GM21737 (cell line): ENCODE measurements around the gene SLC2A11.
"Not testable (repeated sequence)": the region's sequence is repeated elsewhere in the genome, so short reads cannot be mapped to it uniquely, and the experiment has no call there.

Experiments used
- ATAC-seq: cut with Tn5 transposase; IDR thresholded peaks from one replicate; pipeline ENCODE4 v1.9.1; 2021; ENCODE audit warnings: mild to moderate bottlenecking, moderate library complexity; ENCODE audit not compliant: unreplicated experiment

SLC2A11 gene

DNA sequence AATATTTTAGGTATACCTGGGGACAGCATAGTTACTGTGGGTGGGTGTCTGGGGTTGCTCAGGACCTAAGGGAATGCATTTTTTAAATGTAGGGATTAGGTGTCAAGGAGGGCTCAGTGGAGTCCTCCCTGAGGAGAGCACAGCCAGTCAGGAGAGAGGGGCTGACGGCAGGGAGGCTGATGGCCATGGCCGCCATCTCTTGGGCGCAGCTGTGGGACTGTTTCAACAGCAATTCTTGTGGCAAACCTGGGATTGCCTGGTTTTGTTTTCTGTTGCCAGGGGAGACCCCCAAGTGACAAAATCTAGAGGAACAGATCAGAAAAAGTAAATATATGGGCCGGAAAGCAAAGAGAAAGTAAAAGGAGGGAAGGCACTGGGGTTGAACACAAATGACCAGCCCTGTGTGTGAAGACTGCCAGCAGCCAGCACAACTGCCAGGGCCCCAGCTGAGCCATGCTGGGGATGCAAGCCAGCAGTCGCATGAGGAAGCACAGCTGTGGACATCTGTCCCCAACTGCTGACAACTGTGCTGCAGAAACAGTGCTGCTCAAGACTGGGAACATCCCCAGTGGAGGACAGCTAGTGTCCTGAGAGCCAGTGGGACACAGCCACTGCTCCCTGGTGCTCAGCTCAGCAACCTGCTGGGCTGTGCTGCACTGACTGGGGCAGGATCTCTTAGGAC lies 47.0 kb downstream of the SLC2A11 start:
- ATAC-seq: no peak

DNA sequence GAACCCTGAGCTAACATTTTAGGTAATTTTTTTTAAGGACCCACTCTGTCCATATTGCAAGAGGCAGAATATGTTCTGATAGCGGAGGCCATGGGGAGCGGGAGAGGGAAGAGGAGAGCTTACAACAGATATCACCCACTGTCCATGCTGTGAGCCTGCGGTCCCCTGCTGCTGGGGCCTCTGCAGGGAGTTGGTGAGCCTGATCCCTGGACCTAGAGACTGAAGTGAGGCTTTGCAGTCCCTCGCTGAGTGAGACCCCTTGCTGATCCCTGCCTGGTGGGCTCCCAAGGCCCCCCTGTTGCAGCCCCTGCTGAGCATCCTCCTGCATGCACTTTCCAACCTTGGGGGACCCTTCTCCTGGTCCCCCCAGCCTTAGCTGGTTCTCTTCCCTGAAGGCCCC lies 49.0 kb downstream of the SLC2A11 start:
- no peak for ATAC-seq

GRCh38 chr22:23907423-23907822 lies 49.7 kb downstream of the SLC2A11 start:
- not testable (repeated sequence) for ATAC-seq

DNA sequence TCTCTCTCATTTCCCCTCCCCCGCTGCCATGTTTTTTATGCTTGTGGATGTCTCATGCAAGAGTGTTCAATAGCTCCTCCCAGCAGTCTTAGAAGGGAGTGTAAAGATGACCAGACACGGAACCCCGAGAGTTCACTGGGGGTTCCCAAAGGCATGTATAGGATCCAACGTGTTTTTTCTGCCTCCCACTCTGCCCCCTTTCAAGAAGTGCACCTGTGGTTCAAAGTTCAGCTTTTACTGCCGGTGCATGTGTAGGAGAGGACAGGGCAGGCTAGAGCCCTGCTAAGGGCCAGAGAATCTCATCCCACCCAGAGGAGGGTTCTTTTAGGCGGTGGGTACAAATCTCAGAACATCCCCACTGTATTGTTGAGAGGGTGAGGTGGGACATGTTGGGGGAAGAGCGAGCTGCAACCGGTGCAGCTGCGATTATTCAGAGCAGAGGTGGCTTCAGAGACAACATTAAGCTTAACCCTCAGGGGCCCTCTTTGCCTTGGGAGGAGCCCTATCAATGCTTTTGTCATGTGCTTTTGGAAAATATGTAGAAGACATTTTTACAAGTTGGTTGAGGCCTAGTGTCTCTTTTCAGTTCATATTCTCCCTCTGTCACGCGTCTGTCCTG lies 51.0 kb downstream of the SLC2A11 start:
- no peak for ATAC-seq

- no peak for ATAC-seq
These were observed 51.7 kb downstream of the SLC2A11 start for GRCh38 chr22:23909296-23909898.

- ATAC-seq: no peak
These were observed 53.0 kb downstream of the SLC2A11 start for GRCh38 chr22:23910496-23911190.

GRCh38 chr22:23911318-23911980 lies 53.8 kb downstream of the SLC2A11 start:
- no peak for ATAC-seq

DNA sequence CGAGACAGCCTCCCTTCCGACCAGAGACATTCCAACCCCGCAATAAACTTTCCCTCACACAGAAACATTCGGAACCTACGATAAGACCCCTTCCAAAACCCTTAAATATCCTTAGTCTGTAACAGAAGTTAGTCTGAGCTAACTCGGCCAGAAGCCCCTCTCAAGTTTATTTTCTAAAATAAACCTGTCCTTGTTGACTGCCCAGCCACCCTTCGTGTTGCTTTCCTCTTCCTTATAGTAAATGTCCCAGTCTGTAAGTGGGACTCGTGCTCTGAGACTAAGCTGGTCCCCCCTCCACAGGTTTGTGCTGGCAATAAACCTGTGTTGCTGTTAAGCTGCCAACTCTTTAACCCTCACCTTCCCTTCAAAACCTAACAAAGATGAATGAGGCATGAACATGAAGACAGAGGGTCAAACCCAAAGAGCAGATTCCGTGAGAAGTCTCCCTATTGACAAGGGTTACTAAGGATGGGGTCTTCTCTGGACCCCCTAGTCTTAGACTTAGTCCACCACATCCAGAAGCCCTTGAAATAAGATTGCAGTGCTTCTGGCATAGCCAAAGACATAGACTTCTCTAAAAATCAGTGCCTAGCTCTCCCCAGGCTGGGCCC lies 54.7 kb downstream of the SLC2A11 start:
- ATAC-seq: no peak

- ATAC-seq: no peak
These were observed 55.6 kb downstream of the SLC2A11 start for GRCh38 chr22:23913306-23913660.

DNA sequence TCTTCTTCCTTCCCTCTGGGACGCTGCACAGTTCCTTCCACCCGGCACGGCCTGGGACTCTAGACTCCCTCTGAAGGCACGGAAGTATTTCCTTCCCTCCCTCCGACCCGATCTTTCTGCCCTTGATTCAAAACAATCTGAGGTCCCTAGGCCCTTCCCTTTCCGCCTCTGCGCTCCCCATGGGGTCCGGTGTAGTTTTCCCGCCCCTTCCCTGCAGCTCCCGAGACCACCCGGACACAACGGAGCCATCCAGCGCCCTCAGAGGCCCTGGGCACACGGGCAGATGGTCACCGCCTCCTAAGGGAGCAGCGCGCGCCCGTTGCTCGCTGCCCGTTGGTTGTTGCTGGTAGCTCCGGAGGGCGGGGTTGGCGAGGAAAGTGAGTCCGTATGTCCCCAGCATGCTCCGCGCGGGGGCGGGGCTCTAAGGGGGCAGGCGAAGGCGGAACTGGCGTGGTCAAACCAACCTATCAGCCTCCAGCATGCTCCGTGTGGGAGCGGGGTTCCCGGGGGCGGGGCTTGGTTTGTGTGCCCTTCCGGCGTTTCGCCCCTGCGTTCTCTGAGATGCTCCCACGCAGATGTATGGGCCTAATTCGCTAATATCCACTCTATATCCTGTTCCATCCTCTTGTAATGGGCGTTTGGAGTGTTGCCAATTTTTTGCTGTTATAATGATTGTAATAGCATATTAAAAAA lies 56.1 kb downstream of the SLC2A11 start:
- ATAC-seq: peak; percentile 95

DNA sequence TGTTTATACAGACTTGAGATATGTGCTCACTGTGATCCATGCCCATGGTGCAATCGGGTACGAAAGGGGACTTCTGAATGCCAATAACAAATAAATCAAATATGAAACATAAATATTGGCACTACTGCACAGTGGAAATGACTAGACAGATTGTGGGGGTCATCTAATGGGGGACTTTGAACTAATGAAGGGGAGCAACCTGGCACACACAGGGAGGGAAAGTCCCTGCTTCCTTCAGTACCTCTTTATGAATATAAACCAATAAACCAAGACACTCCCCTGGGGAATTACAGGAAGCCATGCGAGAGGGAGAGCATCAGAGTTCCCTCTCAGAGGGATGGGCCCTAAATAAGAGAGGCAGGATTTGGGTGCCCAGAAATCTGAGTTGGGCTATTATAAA lies 57.6 kb downstream of the SLC2A11 start:
- no peak for ATAC-seq

DNA sequence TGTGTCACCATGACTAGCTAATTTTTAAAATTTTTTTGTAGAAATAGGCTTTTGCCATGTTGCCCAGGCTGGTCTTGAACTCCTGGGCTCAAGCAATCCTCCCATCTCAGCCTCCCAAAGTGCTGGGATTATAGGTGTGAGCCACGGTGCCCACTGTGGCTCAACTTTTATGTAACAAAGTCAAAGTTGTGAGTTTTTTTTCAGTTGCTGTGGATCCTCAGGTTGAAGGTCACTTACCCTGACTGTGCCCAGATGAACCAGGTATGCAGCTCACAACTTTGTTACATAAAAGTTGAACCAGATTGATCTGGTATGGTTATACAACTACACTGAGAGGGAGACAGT lies 62.6 kb downstream of the SLC2A11 start:
- ATAC-seq: not testable (repeated sequence)

DNA sequence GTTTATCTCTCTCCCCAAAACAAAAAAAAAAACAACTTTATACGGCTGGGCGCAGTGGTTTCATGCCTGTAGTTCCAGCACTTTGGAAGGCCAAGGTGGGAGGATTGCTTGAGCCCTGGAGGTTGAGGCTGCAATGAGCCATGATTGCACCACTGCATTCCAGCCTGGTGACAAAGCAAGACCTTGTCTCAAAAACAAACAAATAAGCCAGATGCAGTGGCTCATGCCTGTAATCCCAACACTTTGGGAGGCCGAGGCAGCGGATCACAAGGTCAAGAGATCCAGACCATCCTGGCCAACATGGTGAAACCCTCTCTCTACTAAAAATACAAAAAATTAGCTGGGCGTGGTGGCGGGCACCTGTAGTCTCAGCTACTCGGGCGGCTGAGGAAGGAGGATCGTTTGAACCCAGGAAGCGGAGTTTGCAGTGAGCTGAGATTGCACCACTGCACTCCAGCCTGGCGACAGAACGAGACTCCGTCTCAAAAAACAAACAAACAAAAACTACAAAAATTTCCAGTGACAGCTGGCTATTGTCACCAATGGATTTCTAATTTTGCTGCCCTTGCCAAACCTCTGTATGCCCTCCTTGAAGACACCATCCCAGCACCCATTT lies 64.0 kb downstream of the SLC2A11 start:
- not testable (repeated sequence) for ATAC-seq

DNA sequence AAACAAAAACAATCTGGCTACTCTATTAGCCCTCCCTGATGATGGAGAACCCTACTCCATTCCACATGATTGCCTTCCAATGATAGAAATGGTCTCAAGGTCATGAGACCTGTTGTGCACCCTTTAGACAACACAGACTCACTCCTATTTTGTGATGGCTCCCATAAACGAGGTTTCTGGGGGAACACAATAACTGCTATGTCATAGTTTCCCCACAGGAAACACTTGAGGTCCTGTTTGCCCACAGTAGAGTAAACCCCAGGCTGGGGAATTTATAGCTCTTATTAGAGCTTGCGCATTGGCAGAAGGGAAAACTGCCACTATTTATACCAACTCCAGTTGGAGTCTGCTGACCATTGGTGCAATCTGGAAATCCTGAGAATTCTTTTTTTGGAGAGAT lies 65.2 kb downstream of the SLC2A11 start:
- no peak for ATAC-seq

- no peak for ATAC-seq
These were observed 67.4 kb downstream of the SLC2A11 start for GRCh38 chr22:23925020-23925606.

GRCh38 chr22:23926561-23926960 lies 68.9 kb downstream of the SLC2A11 start:
- ATAC-seq: no peak
